Measurements from ENCODE around the gene DNAI1. TPM values are rescaled to one million over a fixed set of nuclear protein-coding genes. Genes with fewer than 3 reads are reported as not detected.

DNAI1 gene
- total RNA-seq, 2 donors from 2014 or later = 5.6 TPM; not detected in 1

DNA sequence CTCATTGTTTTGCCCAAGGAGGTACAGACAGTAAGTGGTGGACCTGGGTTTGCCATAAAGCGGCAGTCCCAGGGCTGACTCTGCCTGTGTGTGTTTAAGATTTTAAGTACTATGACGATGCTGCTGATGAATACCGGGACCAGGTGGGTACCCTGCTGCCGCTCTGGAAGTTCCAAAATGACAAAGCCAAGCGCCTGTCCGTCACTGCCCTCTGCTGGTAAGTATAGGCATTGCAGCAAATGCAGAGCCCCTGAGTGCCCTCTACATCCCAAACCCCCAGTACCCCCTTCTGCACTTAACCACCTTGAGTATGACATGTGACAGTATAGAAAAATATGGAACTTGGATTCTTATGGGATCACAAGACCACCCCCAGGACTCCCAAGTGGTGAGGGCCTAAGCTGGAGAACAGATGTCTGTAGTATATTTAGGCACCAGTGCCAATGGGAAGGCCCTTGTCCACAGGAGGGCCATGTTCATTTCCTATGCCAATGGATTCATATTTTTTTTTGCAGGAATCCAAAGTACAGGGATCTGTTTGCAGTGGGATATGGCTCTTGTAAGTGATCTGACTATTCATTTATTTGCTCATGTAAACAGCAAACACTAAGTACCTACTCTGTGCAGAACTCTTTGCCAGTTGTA, 42.1 kb downstream of the DNAI1 start:
- peak; percentile 51 for DNase-seq (ENCODE audit: low spot score)
- H3K4me3 ChIP-seq = no peak overlapping the region
- TF ChIP-seq, protein P1, sequence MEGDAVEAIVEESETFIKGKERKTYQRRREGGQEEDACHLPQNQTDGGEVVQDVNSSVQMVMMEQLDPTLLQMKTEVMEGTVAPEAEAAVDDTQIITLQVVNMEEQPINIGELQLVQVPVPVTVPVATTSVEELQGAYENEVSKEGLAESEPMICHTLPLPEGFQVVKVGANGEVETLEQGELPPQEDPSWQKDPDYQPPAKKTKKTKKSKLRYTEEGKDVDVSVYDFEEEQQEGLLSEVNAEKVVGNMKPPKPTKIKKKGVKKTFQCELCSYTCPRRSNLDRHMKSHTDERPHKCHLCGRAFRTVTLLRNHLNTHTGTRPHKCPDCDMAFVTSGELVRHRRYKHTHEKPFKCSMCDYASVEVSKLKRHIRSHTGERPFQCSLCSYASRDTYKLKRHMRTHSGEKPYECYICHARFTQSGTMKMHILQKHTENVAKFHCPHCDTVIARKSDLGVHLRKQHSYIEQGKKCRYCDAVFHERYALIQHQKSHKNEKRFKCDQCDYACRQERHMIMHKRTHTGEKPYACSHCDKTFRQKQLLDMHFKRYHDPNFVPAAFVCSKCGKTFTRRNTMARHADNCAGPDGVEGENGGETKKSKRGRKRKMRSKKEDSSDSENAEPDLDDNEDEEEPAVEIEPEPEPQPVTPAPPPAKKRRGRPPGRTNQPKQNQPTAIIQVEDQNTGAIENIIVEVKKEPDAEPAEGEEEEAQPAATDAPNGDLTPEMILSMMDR (IDR thresholded peaks at IDR 0.05) = peak; percentile 86 to 96 (median 91)
- TF ChIP-seq POLR2A (IDR thresholded peaks at IDR 0.05) (no peak), POLR2AphosphoS5 (IDR thresholded peaks at IDR 0.05) (peak; percentile 27)
- no peaks in the 10 kb centered on the region for H3K9me3 ChIP-seq
- intact Hi-C loops (cut with DNase I) = loop anchor here (1.0 to 5.0 kb wide), 3 partner anchors 47 to 98 kb away; no protein-coding TSS in a partner anchor
- 3% methylated on average over 6 of the region's 6 CpGs for WGBS
- no peak overlapping the region for H3K27ac ChIP-seq
- H3K27me3 ChIP-seq (replicated peaks; ENCODE audit: insufficient read depth) = no peaks in the 10 kb centered on the region
- peaks cover 20% of the 10 kb centered on the region for H3K4me1 ChIP-seq (replicated peaks)
- no peaks in the 10 kb centered on the region for H3K36me3 ChIP-seq

DNA sequence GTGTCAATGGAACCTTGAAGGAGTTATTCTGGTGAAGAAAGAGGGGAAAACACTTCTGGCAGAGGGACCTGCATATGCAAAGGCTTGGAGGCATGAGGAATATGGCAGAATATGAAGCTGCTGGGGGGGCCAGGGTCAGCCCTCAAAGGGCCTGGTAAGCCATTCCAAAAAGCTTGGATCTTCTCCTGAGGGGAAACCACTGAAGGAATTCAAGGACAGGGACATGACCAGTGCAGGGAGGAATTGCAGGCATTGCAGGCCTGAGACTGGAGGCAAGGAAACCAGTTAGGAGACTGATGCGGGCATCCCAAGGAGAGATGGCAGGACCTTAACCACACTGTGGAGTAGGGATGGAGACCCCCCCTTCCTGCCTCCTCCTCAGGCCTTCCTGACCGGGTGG, 42.8 kb downstream of the DNAI1 start:
- no peak for DNase-seq (ENCODE audit: low spot score)
- Histone ChIP-seq H3K9me3 (no peaks in the 10 kb centered on the region), H3K4me3 (no peak overlapping the region), H3K4me1 (replicated peaks) (peaks cover 20% of the 10 kb centered on the region), H3K27me3 (replicated peaks; ENCODE audit: insufficient read depth) (no peaks in the 10 kb centered on the region), H3K36me3 (no peaks in the 10 kb centered on the region), H3K27ac (peak overlapping the region; percentile 59 to 76)
- WGBS = 32% methylated on average over 2 of the region's 2 CpGs
- TF ChIP-seq POLR2AphosphoS5 (IDR thresholded peaks at IDR 0.05) (no peak), POLR2A (IDR thresholded peaks at IDR 0.05) (no peak)
- TF ChIP-seq, protein P1 (IDR thresholded peaks at IDR 0.05) = no peak
- intact Hi-C loops (cut with DNase I) = loop anchor here (2.0 to 5.0 kb wide), 2 partner anchors 46 to 99 kb away; no protein-coding TSS in a partner anchor

DNA sequence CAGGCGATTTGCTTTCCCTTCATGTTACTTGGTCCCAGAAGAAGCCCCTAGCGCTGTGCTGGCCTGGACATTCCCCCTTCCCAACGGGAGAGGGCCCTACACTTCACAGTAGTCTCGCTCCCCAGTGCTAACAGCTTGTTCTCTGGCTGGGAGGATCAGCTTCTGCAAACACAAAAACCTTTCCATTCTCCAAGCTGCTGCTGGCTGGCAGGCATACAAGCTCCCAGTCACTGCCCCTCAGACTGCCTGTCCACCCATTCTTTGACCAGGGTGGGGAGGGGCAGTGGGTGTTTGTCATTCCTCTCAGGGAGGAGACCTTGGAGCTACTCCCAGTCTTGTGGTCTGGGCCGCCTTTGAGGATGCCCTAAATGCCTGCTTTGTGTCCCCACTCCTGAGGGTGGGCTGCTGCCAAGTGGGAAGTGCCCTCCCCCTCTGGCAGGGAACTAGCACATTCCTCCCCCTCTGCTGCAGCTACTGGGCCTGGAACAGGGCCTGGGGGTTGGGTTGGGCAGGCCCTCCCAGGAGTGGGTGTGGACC, 43.4 kb downstream of the DNAI1 start:
- H3K36me3 ChIP-seq = no peaks in the 10 kb centered on the region
- 7% methylated on average over 4 of the region's 5 CpGs for WGBS
- intact Hi-C loops (cut with DNase I) = loop anchor here (2.0 to 5.0 kb wide), 4 partner anchors 21 to 99 kb away; partner anchors contain the start of gene ENHO
- H3K9me3 ChIP-seq = no peaks in the 10 kb centered on the region
- peaks cover 20% of the 10 kb centered on the region for H3K4me1 ChIP-seq (replicated peaks)
- DNase-seq (ENCODE audit: low spot score) = peak; percentile 95
- H3K27ac ChIP-seq = peak overlapping the region; percentile 62 to 76
- no peaks in the 10 kb centered on the region for H3K27me3 ChIP-seq (replicated peaks; ENCODE audit: insufficient read depth)
- H3K4me3 ChIP-seq = no peak overlapping the region
- TF ChIP-seq, protein P1 (IDR thresholded peaks at IDR 0.05) = peak in 3 of 4 experiments; percentile 59 to 83 (median 67)
- TF ChIP-seq POLR2AphosphoS5 (IDR thresholded peaks at IDR 0.05) = peak; percentile 93
- no peak for TF ChIP-seq POLR2A (IDR thresholded peaks at IDR 0.05)

DNA sequence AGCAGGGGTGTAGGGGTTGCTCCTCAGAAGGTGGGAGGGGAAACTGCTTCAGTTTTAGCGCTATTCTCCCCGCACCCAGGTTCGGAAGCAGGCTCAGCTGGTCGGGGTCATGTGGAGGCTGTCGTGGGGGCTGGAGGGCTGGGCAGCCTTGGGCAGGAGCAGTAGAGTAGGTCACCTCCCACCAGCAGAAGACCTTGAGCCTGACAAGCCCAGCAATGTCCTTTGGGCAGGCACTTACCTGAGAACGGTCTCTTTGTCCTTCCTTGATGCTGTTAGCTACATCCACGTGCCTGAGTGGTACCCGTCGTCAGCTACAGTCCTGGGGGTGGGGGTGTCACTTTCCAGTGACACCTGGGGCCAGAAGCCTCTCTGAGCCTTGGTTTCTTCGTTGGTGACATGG, 43.9 kb downstream of the DNAI1 start:
- WGBS = 30% methylated on average over 10 of the region's 10 CpGs
- no peaks in the 10 kb centered on the region for H3K27me3 ChIP-seq (replicated peaks; ENCODE audit: insufficient read depth)
- peak overlapping the region; percentile 62 to 76 for H3K27ac ChIP-seq
- H3K36me3 ChIP-seq = no peaks in the 10 kb centered on the region
- peaks cover 20% of the 10 kb centered on the region for H3K4me1 ChIP-seq (replicated peaks)
- TF ChIP-seq, protein P1 (IDR thresholded peaks at IDR 0.05) = no peak
- TF ChIP-seq POLR2A (IDR thresholded peaks at IDR 0.05) = no peak
- TF ChIP-seq POLR2AphosphoS5 (IDR thresholded peaks at IDR 0.05) = no peak
- H3K4me3 ChIP-seq = no peak overlapping the region
- no peaks in the 10 kb centered on the region for H3K9me3 ChIP-seq
- peak; percentile 11 for DNase-seq (ENCODE audit: low spot score)
- intact Hi-C loops (cut with DNase I) = loop anchor here (2.0 to 5.0 kb wide), 3 partner anchors 20 to 92 kb away; partner anchors contain the start of gene ENHO

All from prostate gland (tissue), 2 donors.